HEK293 (cell line): ENCODE results near the gene FBXO27.

ENCODE experiments used
- CTCF ChIA-PET: fragments of 350-600 bp; formaldehyde crosslinking; extraction: SDS; loops from one replicate; lab custom pipeline; 2021; ENCODE audit warnings: antibody characterized with exemption; lab: Yijun Ruan, JAX
- POLR2A ChIA-PET: fragments of 300-600 bp; formaldehyde crosslinking; extraction: SDS; loops from one replicate; lab custom pipeline; 2020; ENCODE audit warnings: antibody characterized with exemption, inconsistent platforms; lab: Yijun Ruan, JAX
- H3K27ac ChIP-seq: fragments of 200-500 bp; sonication (Bioruptor generic); 2 replicates; pipeline ENCODE4 v1.5.1; 2014; ENCODE audit warnings: low read depth, low read length, control low read depth, inconsistent platforms; ENCODE audit errors: extremely low read depth
- H3K36me3 ChIP-seq, 2 experiments: fragments of 200-500 bp in 1 of 2; sonication (Bioruptor generic) in 1 of 2; 1 replicate in 1 of 2; 2 replicates in 1 of 2; pipeline ENCODE4 v1.5.1; 2014 to 2017; ENCODE audit warnings: inconsistent platforms in 2 of 2, low read length in 2 of 2; ENCODE audit not compliant: control insufficient read depth in 2 of 2, insufficient read depth in 1 of 2
- H3K4me1 ChIP-seq: fragments of 200-500 bp; sonication (Bioruptor generic); 2 replicates; pipeline ENCODE4 v1.5.1; 2014; ENCODE audit warnings: mild to moderate bottlenecking, low read length, inconsistent platforms; ENCODE audit not compliant: control insufficient read depth, insufficient read depth
- H3K4me3 ChIP-seq: 2 replicates; pipeline ENCODE4 v1.5.1; 2011; ENCODE audit warnings: low read depth, mild to moderate bottlenecking, control low read depth, low read length, moderate library complexity
- H3K9me3 ChIP-seq: fragments of 200-500 bp; sonication (Bioruptor generic); 2 replicates; pipeline ENCODE4 v1.5.1; 2014; ENCODE audit warnings: low read depth, low read length, inconsistent platforms; ENCODE audit not compliant: control insufficient read depth, insufficient read depth
- EGR2 ChIP-seq: fragments of 450-650 bp; formaldehyde crosslinking; IDR thresholded peaks from 2 replicates; pipeline ENCODE4 v1.5.1; 2016; ENCODE audit warnings: low read depth, missing biosample characterization, missing genetic modification characterization
- HOXA7 ChIP-seq: sonication (generic); formaldehyde crosslinking; IDR thresholded peaks from 2 replicates; pipeline ENCODE4 v1.8.1; 2022; ENCODE audit warnings: missing genetic modification reagents, borderline replicate concordance
- IKZF3 ChIP-seq: fragments of 450-650 bp; IDR thresholded peaks from 2 replicates; pipeline ENCODE4 v1.5.0; 2018; ENCODE audit warnings: missing biosample characterization, mild to moderate bottlenecking, missing genetic modification characterization, moderate library complexity
- KLF7 ChIP-seq: fragments of 450-650 bp; formaldehyde crosslinking; IDR thresholded peaks from 2 replicates; pipeline ENCODE4 v1.5.1; 2016; ENCODE audit warnings: missing biosample characterization, missing genetic modification characterization, borderline replicate concordance
- ZBTB17 ChIP-seq: fragments of 450-650 bp; formaldehyde crosslinking; IDR thresholded peaks from 2 replicates; pipeline ENCODE4 v1.5.1; 2016; ENCODE audit warnings: missing biosample characterization, missing genetic modification characterization
- ZNF10 ChIP-seq: fragments of 450-650 bp; formaldehyde crosslinking; IDR thresholded peaks from 2 replicates; pipeline ENCODE4 v1.5.1; 2017; ENCODE audit warnings: missing biosample characterization, missing genetic modification characterization
- ZNF121 ChIP-seq: fragments of 450-650 bp; formaldehyde crosslinking; IDR thresholded peaks from 2 replicates; pipeline ENCODE4 v1.5.1; 2016; ENCODE audit warnings: missing biosample characterization, missing genetic modification characterization
- ZNF16 ChIP-seq: fragments of 450-650 bp; formaldehyde crosslinking; IDR thresholded peaks from 2 replicates; pipeline ENCODE4 v1.5.1; 2016; ENCODE audit warnings: low read depth, missing biosample characterization, missing genetic modification characterization
- ZNF2 ChIP-seq: fragments of 450-650 bp; formaldehyde crosslinking; IDR thresholded peaks from 2 replicates; pipeline ENCODE4 v1.5.1; 2016; ENCODE audit warnings: missing biosample characterization, missing genetic modification characterization
- ZNF404 ChIP-seq: fragments of 450-650 bp; formaldehyde crosslinking; IDR thresholded peaks from 2 replicates; pipeline ENCODE4 v1.5.1; 2017; ENCODE audit warnings: missing biosample characterization, missing genetic modification characterization
- ZNF596 ChIP-seq: fragments of 450-650 bp; IDR thresholded peaks from 2 replicates; pipeline ENCODE4 v1.5.0; 2018; ENCODE audit warnings: missing biosample characterization, mild to moderate bottlenecking, missing genetic modification characterization, moderate library complexity
- ZSCAN23 ChIP-seq: fragments of 450-650 bp; formaldehyde crosslinking; IDR thresholded peaks from 2 replicates; pipeline ENCODE4 v1.5.1; 2016; ENCODE audit warnings: missing biosample characterization, missing genetic modification characterization
- TF ChIP-seq, protein P1 (sequence below): sonication (generic); formaldehyde crosslinking; IDR thresholded peaks from 2 replicates; pipeline ENCODE4 v1.8.1; 2022; ENCODE audit warnings: mild to moderate bottlenecking, moderate library complexity, missing genetic modification reagents
- TF ChIP-seq, protein P2 (sequence below): fragments of 450-650 bp; formaldehyde crosslinking; IDR thresholded peaks from 2 replicates; pipeline ENCODE4 v1.5.1; 2016; ENCODE audit warnings: missing biosample characterization, missing genetic modification characterization
- TF ChIP-seq, protein P3 (sequence below): fragments of 450-650 bp; formaldehyde crosslinking; IDR thresholded peaks from 2 replicates; pipeline ENCODE4 v1.5.1; 2016; ENCODE audit warnings: missing biosample characterization, missing genetic modification characterization
- TF ChIP-seq, protein P4 (sequence below): fragments of 450-650 bp; formaldehyde crosslinking; IDR thresholded peaks from 2 replicates; pipeline ENCODE4 v1.5.1; 2017; ENCODE audit warnings: missing biosample characterization, missing genetic modification characterization
- TF ChIP-seq, protein P5 (sequence below): fragments of 450-650 bp; formaldehyde crosslinking; IDR thresholded peaks from 2 replicates; pipeline ENCODE4; 2016; ENCODE audit warnings: missing biosample characterization, missing genetic modification characterization

The FBXO27 gene

DNA sequence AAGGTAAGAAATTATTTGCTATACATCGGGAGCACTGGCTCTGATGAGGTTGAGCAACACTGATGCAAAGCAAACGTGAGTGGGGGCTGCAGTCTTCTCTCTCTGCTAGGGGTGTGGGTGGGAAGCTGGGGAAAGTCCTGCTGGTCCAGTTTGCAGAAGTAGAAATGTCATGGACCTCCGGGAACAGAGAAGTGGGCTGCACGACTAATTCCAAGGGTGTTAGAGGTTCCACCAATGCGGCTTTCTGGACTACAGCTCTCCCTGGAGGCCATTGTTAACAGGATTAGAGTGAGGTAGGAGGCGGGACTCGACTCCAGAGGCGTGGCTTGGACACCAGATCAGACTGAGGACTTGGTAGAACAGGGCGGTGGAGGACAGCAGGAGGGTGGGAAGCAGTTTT is 5.7 kb upstream of the FBXO27 start (continued):
- TF ChIP-seq, protein P1, sequence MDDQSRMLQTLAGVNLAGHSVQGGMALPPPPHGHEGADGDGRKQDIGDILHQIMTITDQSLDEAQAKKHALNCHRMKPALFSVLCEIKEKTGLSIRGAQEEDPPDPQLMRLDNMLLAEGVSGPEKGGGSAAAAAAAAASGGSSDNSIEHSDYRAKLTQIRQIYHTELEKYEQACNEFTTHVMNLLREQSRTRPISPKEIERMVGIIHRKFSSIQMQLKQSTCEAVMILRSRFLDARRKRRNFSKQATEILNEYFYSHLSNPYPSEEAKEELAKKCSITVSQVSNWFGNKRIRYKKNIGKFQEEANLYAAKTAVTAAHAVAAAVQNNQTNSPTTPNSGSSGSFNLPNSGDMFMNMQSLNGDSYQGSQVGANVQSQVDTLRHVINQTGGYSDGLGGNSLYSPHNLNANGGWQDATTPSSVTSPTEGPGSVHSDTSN = no peak
- TF ChIP-seq ZNF2 (tag by site-specific recombination) (peak; percentile 66; the same call in 1 of the 2 replicates), EGR2 (tag by site-specific recombination) (peak; percentile 76; the same call in 1 of the 2 replicates), HOXA7 (CRISPR knock-in tag) (no peak), ZSCAN23 (tag by site-specific recombination) (no peak), ZNF10 (tag by site-specific recombination) (no peak), KLF7 (tag by site-specific recombination) (no peak)

DNA sequence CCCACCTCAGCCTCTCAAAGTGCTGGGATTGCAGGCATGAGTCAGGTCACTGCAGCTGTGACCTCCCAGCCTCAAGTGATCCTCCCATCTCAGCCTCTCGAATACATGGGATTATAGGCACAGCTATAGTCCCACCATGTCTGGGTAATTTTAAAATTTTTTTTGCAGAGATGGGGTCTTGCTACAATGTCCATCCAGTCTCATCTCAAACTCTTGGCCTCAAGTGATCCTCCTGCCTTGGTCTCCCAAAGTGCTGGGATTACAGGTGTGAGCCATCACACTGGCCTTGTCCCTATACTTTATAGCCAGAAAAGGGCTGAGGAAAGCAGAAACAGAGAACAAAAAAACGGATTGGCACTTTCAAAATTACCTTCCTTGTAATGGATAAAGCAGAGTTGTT is 4.8 kb upstream of the FBXO27 start:
- no peak overlapping the region for H3K4me3 ChIP-seq
- H3K9me3 ChIP-seq = no peaks in the 10 kb centered on the region; the same call in 1 of the 2 replicates
- H3K4me1 ChIP-seq = peaks cover 23% of the 10 kb centered on the region
- CTCF ChIA-PET = interaction anchor here (0.6 to 3.5 kb wide), 16 partner anchors 10 to 374 kb away, joined by 3 to 44 read pairs (median 5); partner anchors contain the start of gene FBXO17
- H3K36me3 ChIP-seq = no peaks in the 10 kb centered on the region; a peak in 1 of 3 replicates
- TF ChIP-seq IKZF3 (tag by site-specific recombination) (no peak), ZNF121 (tag by site-specific recombination) (peak; percentile 52; the same call in 1 of the 2 replicates)
- TF ChIP-seq, all 188 proteins: peak for 1
- H3K27ac ChIP-seq = no peak overlapping the region
- POLR2A ChIA-PET = interaction anchor here (0.6 to 1.2 kb wide), 3 partner anchors 61 to 513 kb away, joined by 3 to 4 read pairs (median 4); partner anchors contain the start of gene FBXO17

DNA sequence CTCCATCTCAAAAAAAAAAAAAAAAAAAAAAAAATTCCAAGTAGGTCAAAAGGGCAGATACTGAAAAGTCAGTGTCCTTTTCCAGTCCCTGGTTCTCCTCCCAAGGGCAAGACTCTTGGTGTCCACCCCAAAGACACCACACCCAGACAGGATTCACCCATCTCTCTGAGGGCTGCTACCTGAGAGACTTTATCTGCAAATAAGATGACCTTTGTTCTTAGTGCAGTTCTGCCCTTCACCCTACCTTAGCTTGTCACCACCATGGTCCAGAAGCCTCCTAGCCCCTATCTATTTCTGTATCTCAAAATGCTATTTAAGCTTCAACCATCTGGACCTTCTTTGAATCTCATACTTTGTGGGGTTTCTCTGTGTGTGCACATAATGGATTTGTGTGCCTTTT is 4.2 kb upstream of the FBXO27 start:
- POLR2A ChIA-PET = interaction anchor here (0.6 kb wide), 1 partner anchor 48 kb away, joined by 6 read pairs; no protein-coding TSS in a partner anchor
- TF ChIP-seq, protein P2, sequence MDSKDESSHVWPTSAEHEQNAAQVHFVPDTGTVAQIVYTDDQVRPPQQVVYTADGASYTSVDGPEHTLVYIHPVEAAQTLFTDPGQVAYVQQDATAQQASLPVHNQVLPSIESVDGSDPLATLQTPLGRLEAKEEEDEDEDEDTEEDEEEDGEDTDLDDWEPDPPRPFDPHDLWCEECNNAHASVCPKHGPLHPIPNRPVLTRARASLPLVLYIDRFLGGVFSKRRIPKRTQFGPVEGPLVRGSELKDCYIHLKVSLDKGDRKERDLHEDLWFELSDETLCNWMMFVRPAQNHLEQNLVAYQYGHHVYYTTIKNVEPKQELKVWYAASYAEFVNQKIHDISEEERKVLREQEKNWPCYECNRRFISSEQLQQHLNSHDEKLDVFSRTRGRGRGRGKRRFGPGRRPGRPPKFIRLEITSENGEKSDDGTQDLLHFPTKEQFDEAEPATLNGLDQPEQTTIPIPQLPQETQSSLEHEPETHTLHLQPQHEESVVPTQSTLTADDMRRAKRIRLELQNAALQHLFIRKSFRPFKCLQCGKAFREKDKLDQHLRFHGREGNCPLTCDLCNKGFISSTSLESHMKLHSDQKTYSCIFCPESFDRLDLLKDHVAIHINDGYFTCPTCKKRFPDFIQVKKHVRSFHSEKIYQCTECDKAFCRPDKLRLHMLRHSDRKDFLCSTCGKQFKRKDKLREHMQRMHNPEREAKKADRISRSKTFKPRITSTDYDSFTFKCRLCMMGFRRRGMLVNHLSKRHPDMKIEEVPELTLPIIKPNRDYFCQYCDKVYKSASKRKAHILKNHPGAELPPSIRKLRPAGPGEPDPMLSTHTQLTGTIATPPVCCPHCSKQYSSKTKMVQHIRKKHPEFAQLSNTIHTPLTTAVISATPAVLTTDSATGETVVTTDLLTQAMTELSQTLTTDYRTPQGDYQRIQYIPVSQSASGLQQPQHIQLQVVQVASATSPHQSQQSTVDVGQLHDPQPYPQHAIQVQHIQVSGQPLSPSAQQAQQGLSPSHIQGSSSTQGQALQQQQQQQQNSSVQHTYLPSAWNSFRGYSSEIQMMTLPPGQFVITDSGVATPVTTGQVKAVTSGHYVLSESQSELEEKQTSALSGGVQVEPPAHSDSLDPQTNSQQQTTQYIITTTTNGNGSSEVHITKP (tag by site-specific recombination) = peak; percentile 59; the same call in 1 of the 2 replicates
- TF ChIP-seq, protein P3, sequence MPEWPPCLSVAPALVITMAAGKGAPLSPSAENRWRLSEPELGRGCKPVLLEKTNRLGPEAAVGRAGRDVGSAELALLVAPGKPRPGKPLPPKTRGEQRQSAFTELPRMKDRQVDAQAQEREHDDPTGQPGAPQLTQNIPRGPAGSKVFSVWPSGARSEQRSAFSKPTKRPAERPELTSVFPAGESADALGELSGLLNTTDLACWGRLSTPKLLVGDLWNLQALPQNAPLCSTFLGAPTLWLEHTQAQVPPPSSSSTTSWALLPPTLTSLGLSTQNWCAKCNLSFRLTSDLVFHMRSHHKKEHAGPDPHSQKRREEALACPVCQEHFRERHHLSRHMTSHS = no peak
- Histone ChIP-seq H3K9me3 (no peaks in the 10 kb centered on the region; the same call in 1 of the 2 replicates), H3K4me1 (peaks cover 27% of the 10 kb centered on the region), H3K27ac (no peak overlapping the region), H3K36me3 (no peaks in the 10 kb centered on the region; a peak in 1 of 3 replicates), H3K4me3 (no peak overlapping the region)
- CTCF ChIA-PET = interaction anchor here (0.6 to 3.5 kb wide), 12 partner anchors 15 to 375 kb away, joined by 3 to 44 read pairs (median 4); no protein-coding TSS in a partner anchor

DNA sequence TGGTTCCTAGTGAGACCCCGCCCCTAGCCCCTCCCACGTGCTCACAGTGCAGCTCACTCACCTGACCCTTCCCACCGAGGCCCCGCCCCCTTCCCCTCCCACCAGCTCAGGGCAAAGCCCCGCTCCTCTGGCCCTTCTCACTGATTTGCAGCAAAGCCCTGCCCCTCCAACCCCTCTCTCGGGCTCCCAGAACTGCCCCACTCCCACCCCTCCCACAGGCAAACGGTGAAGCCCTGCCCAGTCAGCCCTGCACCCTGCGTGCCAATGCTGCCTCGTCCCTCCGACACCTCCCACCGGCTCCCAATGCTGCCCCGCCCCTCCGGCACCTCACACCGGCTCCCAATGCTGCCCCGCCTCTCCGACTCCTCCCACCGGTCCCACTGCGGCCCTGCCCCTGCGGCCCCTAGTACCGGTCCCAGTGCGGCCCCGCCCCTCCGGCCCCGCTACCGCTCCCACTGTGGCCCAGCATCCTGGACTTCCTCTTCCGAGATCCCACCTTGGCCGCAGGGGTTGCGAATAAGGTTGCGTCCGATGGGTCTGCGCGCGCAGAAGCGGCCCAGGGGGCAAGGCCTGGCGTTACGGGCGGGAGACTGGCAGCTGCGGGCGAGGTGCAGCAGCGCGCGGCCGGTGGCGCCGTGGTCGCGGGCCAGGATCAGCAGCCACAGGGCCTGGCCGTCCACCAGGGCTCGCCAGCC is 834 bp downstream of the FBXO27 start:
- Histone ChIP-seq H3K27ac (peak overlapping the region; percentile 93), H3K4me1 (peaks cover 26% of the 10 kb centered on the region), H3K36me3 (peaks cover 3 to 4% of the 10 kb centered on the region in 2 experiments; a peak in 2 of 3 replicates), H3K4me3 (peak overlapping the region; percentile 58), H3K9me3 (peaks cover 5% of the 10 kb centered on the region)
- ChIA-PET POLR2A (interaction anchor here (0.5 to 3.4 kb wide), 18 partner anchors 9 to 1227 kb away, joined by 3 to 24 read pairs (median 4); partner anchors contain the start of genes ACP7, EIF3K, FBXO17 and PAK4), CTCF (interaction anchor here (0.6 to 3.4 kb wide), 10 partner anchors 17 to 313 kb away, joined by 3 to 18 read pairs (median 4); partner anchors contain the start of genes FBXO17, MRPS12 and SARS2)
- TF ChIP-seq, protein P4, sequence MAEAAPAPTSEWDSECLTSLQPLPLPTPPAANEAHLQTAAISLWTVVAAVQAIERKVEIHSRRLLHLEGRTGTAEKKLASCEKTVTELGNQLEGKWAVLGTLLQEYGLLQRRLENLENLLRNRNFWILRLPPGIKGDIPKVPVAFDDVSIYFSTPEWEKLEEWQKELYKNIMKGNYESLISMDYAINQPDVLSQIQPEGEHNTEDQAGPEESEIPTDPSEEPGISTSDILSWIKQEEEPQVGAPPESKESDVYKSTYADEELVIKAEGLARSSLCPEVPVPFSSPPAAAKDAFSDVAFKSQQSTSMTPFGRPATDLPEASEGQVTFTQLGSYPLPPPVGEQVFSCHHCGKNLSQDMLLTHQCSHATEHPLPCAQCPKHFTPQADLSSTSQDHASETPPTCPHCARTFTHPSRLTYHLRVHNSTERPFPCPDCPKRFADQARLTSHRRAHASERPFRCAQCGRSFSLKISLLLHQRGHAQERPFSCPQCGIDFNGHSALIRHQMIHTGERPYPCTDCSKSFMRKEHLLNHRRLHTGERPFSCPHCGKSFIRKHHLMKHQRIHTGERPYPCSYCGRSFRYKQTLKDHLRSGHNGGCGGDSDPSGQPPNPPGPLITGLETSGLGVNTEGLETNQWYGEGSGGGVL (tag by site-specific recombination) = 0 out of 2 replicates have a peak, but pooled peaks have one; percentile 44
- peak; percentile 78 for TF ChIP-seq ZBTB17
- TF ChIP-seq ZNF596 (tag by site-specific recombination) = no peak
- TF ChIP-seq ZNF404 (tag by site-specific recombination) = no peak
- no peak for TF ChIP-seq ZNF16 (tag by site-specific recombination)
- TF ChIP-seq, protein P5, sequence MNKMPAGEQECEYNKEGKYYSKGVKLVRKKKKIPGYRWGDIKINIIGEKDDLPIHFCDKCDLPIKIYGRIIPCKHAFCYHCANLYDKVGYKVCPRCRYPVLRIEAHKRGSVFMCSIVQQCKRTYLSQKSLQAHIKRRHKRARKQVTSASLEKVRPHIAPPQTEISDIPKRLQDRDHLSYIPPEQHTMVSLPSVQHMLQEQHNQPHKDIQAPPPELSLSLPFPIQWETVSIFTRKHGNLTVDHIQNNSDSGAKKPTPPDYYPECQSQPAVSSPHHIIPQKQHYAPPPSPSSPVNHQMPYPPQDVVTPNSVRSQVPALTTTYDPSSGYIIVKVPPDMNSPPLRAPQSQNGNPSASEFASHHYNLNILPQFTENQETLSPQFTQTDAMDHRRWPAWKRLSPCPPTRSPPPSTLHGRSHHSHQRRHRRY (tag by site-specific recombination) = no peak
